RWPE1 (cell line): ENCODE measurements around the gene FCHSD2.
A peak's percentile ranks its signal among the peaks of the same experiment; 100 is the strongest.

Experiments used
- CTCF ChIA-PET: fragments of 350-600 bp; sonication (Branson Sonifier 250); formaldehyde crosslinking; extraction: SDS; loops from one replicate; lab custom pipeline; 2021; lab: Yijun Ruan, JAX
- POLR2A ChIA-PET: fragments of 400-600 bp; formaldehyde crosslinking; extraction: SDS; loops from one replicate; lab custom pipeline; 2020; ENCODE audit warnings: antibody characterized with exemption; ENCODE audit not compliant: low non-redundant PET; lab: Yijun Ruan, JAX
- DNase-seq: peaks from one replicate; pipeline ENCODE4 v3.0.0; 2012; ENCODE audit warnings: low spot score
- H3K27ac ChIP-seq: fragments of 450-650 bp; 2 replicates; pipeline ENCODE4 v1.5.1; 2017
- TF ChIP-seq, protein P1 (sequence below): fragments of 450-650 bp; conservative IDR thresholded peaks from 2 replicates; pipeline ENCODE4 v1.5.1; 2017; ENCODE audit warnings: low read depth, mild to moderate bottlenecking

The FCHSD2 gene

GRCh38 chr11:72901374-72901773, 240.7 kb downstream of the FCHSD2 start:
- TF ChIP-seq, protein P1, sequence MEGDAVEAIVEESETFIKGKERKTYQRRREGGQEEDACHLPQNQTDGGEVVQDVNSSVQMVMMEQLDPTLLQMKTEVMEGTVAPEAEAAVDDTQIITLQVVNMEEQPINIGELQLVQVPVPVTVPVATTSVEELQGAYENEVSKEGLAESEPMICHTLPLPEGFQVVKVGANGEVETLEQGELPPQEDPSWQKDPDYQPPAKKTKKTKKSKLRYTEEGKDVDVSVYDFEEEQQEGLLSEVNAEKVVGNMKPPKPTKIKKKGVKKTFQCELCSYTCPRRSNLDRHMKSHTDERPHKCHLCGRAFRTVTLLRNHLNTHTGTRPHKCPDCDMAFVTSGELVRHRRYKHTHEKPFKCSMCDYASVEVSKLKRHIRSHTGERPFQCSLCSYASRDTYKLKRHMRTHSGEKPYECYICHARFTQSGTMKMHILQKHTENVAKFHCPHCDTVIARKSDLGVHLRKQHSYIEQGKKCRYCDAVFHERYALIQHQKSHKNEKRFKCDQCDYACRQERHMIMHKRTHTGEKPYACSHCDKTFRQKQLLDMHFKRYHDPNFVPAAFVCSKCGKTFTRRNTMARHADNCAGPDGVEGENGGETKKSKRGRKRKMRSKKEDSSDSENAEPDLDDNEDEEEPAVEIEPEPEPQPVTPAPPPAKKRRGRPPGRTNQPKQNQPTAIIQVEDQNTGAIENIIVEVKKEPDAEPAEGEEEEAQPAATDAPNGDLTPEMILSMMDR = no peak
- DNase-seq = no peak
- ChIA-PET POLR2A (no interaction called here), CTCF (interaction anchor here (0.7 kb wide), 1 partner anchor 142 kb away, joined by 4 read pairs; no protein-coding TSS in a partner anchor)
- no peak overlapping the region for H3K27ac ChIP-seq

DNA sequence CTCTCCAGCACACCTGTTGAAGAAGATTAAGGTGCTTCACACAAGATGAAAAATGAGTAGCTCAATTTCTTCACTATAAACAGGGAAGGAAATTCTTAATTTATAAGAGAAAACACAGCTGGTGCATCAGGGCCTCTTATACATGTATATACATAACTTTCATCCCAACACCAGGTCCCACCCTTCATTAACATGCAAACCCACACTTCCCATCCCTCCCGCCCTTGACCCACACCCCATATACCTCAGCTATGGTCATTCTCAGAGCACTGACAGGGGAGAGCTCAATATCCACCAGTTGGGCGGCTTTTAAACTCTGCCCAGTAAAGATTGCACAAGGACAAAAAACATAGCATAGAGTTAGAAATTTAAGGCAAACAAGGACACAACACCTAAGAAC, 242.1 kb downstream of the FCHSD2 start:
- DNase-seq = no peak
- ChIA-PET CTCF (interaction anchor here (0.6 kb wide), 1 partner anchor 24 kb away, joined by 5 read pairs; no protein-coding TSS in a partner anchor), POLR2A (no interaction called here)
- no peak overlapping the region for H3K27ac ChIP-seq
- TF ChIP-seq, protein P1 = no peak

- ChIA-PET CTCF (interaction anchor here (0.6 kb wide), 1 partner anchor 25 kb away, joined by 5 read pairs; no protein-coding TSS in a partner anchor), POLR2A (no interaction called here)
- no peak for DNase-seq
- TF ChIP-seq, protein P1 = no peak
- H3K27ac ChIP-seq = no peak overlapping the region
These were observed 242.9 kb downstream of the FCHSD2 start for GRCh38 chr11:72899238-72899637.

DNA sequence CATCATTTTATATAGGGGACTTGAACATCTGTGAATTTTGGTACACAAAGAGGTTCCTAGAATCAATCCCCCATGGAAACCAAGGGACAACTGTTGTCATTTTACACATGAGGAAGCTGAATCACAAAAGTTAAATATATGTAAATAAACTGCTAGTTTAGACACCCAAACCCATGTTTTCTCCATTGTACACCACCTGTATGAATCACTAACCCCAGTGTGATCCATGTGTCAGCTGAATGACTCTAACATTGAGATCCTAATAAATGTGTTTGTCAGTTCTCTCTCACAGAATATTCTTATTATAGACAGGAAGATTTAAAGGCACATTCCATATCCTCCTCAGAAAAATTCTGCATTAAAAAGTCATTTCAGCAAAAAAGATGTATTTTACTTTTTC, 244.6 kb downstream of the FCHSD2 start:
- TF ChIP-seq, protein P1 = no peak
- H3K27ac ChIP-seq = no peak overlapping the region
- POLR2A ChIA-PET = no interaction called here
- DNase-seq = peak; percentile 4
- CTCF ChIA-PET = interaction anchor here (0.7 kb wide), 1 partner anchor 30 kb away, joined by 4 read pairs; no protein-coding TSS in a partner anchor

- POLR2A ChIA-PET = no interaction called here
- TF ChIP-seq, protein P1 = no peak
- CTCF ChIA-PET = no interaction called here
- H3K27ac ChIP-seq = no peak overlapping the region
- DNase-seq = no peak
These were observed 245.7 kb downstream of the FCHSD2 start for GRCh38 chr11:72896431-72896830.

DNA sequence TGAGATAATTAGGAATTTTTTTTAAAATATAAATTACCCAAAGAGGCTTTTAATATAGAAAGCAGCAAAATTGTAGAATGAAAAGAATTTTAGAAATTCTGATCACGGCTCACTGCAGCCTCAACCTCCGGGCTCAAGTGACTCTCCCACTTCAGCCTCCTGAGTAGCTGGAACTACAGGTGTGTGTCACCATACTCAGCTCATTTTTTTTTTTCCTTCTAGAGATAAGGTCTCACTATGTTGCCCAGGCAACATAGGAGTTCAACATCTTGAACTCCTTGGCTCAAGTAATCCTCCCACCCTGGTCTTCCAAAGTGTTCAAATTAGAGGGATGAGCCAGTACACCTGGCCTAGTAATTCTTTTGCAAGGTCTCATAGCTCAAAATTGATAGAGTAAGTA, 251.2 kb downstream of the FCHSD2 start:
- TF ChIP-seq, protein P1 = no peak
- CTCF ChIA-PET = interaction anchor here (0.6 to 1.5 kb wide), 5 partner anchors 23 to 1737 kb away, joined by 3 to 5 read pairs (median 4); no protein-coding TSS in a partner anchor
- H3K27ac ChIP-seq = no peak overlapping the region
- POLR2A ChIA-PET = no interaction called here
- no peak for DNase-seq
